ENCODE results near the gene IL31RA.

DNA sequence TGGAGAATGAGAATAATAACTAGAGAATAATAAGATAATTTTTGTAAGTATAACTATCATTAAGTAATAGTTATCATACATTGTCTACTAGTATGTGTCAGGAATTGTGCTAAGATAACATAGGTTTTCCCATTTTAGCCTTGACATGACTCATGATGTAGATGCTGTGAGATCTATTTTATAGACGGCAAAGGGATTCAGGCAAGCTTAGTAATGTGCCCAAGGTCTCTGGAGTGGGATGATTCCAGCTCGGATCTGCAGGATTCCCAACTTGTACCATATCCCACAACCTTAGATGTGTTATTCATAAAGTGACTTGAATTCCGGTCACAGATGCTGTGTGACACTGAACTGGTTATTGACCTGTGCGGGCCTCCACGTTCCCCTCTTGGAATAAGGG lies 51.5 kb downstream of the IL31RA start:
- TF ChIP-seq HDGF (IDR thresholded peaks at IDR 0.05; ENCODE audit: borderline replicate concordance) (no peak), SP1 (IDR thresholded peaks at IDR 0.05) (no peak), BHLHE40 (IDR thresholded peaks at IDR 0.05; ENCODE audit: borderline replicate concordance) (no peak), LEF1 (IDR thresholded peaks at IDR 0.05; ENCODE audit: borderline replicate concordance) (no peak), SUZ12 (IDR thresholded peaks at IDR 0.05) (no peak), ELF4 (IDR thresholded peaks at IDR 0.05) (no peak), FOXK2 (IDR thresholded peaks at IDR 0.05) (no peak), FOXM1 (IDR thresholded peaks at IDR 0.05; ENCODE audit: borderline replicate concordance) (no peak), ARNT (IDR thresholded peaks at IDR 0.05) (no peak), CTBP1 (IDR thresholded peaks at IDR 0.05; ENCODE audit: borderline replicate concordance) (no peak), NFRKB (IDR thresholded peaks at IDR 0.05) (no peak), TARDBP (IDR thresholded peaks at IDR 0.05) (no peak), ZNF384 (IDR thresholded peaks at IDR 0.05) (no peak)
- TF ChIP-seq, protein P1, sequence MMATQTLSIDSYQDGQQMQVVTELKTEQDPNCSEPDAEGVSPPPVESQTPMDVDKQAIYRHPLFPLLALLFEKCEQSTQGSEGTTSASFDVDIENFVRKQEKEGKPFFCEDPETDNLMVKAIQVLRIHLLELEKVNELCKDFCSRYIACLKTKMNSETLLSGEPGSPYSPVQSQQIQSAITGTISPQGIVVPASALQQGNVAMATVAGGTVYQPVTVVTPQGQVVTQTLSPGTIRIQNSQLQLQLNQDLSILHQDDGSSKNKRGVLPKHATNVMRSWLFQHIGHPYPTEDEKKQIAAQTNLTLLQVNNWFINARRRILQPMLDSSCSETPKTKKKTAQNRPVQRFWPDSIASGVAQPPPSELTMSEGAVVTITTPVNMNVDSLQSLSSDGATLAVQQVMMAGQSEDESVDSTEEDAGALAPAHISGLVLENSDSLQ (IDR thresholded peaks at IDR 0.05), result no peak

Data from HEK293T (cell line).